Measurements from ENCODE around the gene THAP4. TPM values are rescaled to one million over a fixed set of nuclear protein-coding genes. Genes with fewer than 3 reads are reported as not detected.
"Not testable (repeated sequence)": the region's sequence is repeated elsewhere in the genome, so short reads cannot be mapped to it uniquely, and the experiment has no call there.

The THAP4 gene
- total RNA-seq, 2 donors from 2014 or later: 66.6 to 68.0 TPM

DNA sequence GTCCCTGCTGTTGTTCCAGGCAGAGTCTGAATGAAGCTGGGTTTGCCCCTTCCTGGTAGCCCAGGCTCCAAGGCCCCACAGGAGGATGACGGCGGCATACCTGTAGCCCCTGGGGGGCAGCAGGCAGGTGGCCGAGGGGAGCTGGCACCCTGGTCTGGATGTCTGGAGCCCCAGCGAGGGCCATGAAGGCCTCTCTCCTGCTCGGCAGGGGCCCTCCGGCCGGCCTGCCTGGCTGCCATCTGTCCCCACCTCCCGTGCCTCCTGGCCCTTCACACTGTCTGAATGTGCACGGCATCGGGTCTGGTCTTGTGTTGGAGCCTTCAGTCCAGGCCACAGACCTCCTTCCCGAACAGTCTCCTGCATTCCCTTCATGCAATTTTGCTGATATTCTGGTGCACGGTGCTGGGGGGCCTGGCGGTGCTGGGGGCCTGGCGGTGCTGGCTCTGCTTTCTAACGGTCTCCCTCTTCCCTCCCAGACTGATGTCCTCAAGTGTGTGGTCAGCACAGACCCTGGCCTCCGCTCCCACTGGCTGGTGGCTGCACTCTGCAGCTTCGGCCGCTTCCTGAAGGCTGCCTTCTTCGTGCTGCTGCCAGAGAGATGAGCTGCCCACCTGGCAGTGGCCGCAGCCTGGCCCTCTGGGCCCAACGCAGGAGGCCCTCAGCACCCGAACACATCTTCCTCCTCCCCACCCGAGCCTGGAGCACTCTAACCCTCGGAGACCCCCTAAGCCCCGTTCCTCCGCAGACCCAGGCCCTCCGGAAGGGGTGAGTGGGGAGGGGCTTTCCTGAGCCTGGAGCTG, 64.9 kb downstream of the THAP4 start:
- DNase-seq: no peak

DNA sequence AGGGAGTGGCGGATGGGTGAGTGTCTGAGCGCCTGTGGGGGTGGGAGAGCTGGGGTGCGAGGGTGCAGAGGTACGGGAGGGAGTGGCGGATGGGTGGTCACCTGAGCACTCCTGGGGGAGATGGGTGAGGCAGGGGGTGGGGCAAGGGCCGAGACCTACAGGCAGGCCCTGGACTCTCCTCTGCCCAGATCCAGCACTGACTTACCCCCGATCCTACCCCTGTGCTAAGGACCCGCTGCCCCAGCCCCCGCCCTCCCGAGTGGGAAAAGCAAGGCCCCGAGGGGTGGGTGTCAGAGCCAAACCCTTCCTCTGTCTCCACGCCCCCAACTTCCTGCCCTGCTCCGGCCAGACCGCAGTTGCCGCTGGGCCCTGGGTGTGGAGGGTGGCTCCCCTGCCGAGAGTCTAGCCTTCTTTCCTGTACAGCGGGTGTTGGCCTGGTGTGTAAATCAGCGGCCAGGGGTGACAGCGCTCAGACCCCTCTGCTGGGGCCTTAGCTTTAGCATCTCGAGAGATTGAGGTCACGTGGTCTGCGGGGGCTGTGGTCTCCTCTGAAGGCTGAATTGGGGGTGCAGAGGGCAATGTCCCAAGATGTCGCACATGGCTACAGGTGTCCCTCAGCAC, 65.9 kb downstream of the THAP4 start:
- Histone ChIP-seq H3K4me3 (no peak overlapping the region), H3K9ac (ENCODE audit: low read depth in 2 of 2, low read length in 2 of 2) (no peak overlapping the region), H3K27me3 (no peaks in the 10 kb centered on the region), H3K4me1 (no peaks in the 10 kb centered on the region), H3K36me3 (no peaks in the 10 kb centered on the region), H3K27ac (no peak overlapping the region), H3K9me3 (no peaks in the 10 kb centered on the region)
- intact Hi-C loops (cut with DNase I): no loop called here
- TF ChIP-seq, protein P1, sequence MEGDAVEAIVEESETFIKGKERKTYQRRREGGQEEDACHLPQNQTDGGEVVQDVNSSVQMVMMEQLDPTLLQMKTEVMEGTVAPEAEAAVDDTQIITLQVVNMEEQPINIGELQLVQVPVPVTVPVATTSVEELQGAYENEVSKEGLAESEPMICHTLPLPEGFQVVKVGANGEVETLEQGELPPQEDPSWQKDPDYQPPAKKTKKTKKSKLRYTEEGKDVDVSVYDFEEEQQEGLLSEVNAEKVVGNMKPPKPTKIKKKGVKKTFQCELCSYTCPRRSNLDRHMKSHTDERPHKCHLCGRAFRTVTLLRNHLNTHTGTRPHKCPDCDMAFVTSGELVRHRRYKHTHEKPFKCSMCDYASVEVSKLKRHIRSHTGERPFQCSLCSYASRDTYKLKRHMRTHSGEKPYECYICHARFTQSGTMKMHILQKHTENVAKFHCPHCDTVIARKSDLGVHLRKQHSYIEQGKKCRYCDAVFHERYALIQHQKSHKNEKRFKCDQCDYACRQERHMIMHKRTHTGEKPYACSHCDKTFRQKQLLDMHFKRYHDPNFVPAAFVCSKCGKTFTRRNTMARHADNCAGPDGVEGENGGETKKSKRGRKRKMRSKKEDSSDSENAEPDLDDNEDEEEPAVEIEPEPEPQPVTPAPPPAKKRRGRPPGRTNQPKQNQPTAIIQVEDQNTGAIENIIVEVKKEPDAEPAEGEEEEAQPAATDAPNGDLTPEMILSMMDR (IDR thresholded peaks at IDR 0.05): no peak
- no peak for DNase-seq

More for the DNA sequence above, 64.9 kb downstream of the THAP4 start:
- H3K4me3 ChIP-seq: no peak overlapping the region
- H3K9me3 ChIP-seq: no peaks in the 10 kb centered on the region
- TF ChIP-seq, protein P1 (IDR thresholded peaks at IDR 0.05): no peak
- H3K36me3 ChIP-seq: no peaks in the 10 kb centered on the region
- no peaks in the 10 kb centered on the region for H3K4me1 ChIP-seq
- H3K27me3 ChIP-seq: no peaks in the 10 kb centered on the region
- H3K9ac ChIP-seq (ENCODE audit: low read depth in 2 of 2, low read length in 2 of 2): no peak overlapping the region
- H3K27ac ChIP-seq: no peak overlapping the region
- intact Hi-C loops (cut with DNase I): no loop called here

DNA sequence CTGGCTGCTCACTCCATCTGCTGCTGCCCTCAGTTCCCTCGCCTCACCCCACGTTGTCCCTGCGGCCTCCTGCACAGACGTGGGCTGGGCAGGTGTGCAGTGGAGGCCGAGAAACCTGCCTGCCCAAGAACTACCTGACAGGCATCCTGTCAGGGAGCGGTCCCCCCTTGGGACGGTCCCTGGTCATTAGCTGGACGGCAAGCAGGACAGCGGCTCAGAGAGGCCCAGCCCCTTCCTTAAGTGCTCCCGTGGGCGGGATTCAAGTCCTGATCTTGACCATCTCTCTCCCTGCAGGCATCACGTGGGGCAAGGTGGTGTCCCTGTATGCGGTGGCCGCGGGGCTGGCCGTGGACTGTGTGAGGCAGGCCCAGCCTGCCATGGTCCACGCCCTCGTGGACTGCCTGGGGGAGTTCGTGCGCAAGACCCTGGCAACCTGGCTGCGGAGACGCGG, 67.1 kb downstream of the THAP4 start:
- Histone ChIP-seq H3K36me3 (no peaks in the 10 kb centered on the region), H3K9ac (ENCODE audit: low read depth in 2 of 2, low read length in 2 of 2) (no peak overlapping the region), H3K9me3 (no peaks in the 10 kb centered on the region), H3K4me1 (no peaks in the 10 kb centered on the region), H3K4me3 (no peak overlapping the region), H3K27me3 (no peaks in the 10 kb centered on the region), H3K27ac (no peak overlapping the region)
- DNase-seq: no peak
- intact Hi-C loops (cut with DNase I): no loop called here
- TF ChIP-seq, protein P1 (IDR thresholded peaks at IDR 0.05): no peak

DNA sequence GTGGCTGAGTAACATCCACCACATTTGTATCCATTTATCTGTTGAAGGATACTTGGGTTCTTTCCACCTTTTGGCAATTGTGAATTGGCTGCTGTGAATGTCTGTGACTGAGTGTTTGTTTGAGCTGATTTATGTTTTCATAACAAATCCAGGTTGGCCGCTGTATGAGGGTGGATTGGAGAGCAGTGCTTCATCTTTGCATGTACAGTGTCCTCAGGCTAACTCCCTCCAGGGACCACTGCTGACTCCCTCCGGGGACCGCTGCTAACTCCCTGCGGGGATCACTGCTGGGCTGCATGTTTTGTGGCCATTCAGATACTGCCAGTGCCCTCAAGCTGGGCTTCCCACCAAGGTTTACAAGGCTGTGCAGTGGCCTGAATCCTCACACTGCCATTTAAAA, 68.2 kb downstream of the THAP4 start:
- Histone ChIP-seq H3K4me1 (no peaks in the 10 kb centered on the region), H3K9ac (ENCODE audit: low read depth in 2 of 2, low read length in 2 of 2) (no peak overlapping the region), H3K27me3 (no peaks in the 10 kb centered on the region), H3K27ac (no peak overlapping the region), H3K9me3 (no peaks in the 10 kb centered on the region), H3K36me3 (no peaks in the 10 kb centered on the region), H3K4me3 (no peak overlapping the region)
- TF ChIP-seq, protein P1 (IDR thresholded peaks at IDR 0.05): no peak
- intact Hi-C loops (cut with DNase I): no loop called here
- DNase-seq: no peak

DNA sequence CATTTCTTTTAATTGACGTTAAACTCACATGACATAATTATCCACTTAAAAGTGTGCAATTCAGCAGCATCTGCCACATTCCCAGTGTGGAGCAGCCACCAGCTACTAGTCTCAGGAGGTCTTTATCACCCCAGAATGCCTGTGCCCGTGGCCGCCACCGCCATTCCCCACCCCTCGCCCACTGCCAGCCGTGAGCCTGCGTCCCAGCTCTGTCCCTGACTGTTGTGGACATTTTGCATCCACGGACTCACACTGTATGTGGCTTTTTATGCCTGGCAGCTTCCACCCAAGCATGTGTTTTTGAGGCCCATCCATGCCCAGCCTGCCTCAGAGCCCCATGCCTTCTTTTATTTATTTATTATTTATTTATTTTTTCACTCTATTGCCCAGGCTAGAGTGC, 69.2 kb downstream of the THAP4 start:
- no peaks in the 10 kb centered on the region for H3K4me1 ChIP-seq
- no peak overlapping the region for H3K9ac ChIP-seq (ENCODE audit: low read depth in 2 of 2, low read length in 2 of 2)
- no peak overlapping the region for H3K27ac ChIP-seq
- no peak for DNase-seq
- no peak overlapping the region for H3K4me3 ChIP-seq
- intact Hi-C loops (cut with DNase I): no loop called here
- no peaks in the 10 kb centered on the region for H3K9me3 ChIP-seq
- H3K36me3 ChIP-seq: no peaks in the 10 kb centered on the region
- no peaks in the 10 kb centered on the region for H3K27me3 ChIP-seq
- TF ChIP-seq, protein P1 (IDR thresholded peaks at IDR 0.05): no peak

DNA sequence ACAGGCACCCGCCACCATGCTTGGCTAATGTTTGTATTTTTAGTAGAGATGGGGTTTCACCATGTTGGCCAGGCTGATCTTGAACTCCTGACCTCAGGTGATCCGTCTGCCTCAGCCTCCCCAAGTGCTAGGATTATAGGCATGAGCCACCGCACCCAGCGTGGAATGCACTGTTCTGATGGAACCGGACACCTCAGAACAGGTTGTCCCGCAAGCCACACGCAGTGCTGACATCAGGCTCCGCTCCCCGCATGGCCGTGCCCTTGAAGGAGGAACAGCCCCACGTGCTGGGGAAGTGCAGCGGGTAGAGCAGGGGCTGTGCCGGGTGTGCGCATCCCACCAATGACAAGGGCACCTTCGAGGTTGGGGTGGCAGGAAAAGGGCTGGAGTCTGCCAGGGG, 69.7 kb downstream of the THAP4 start:
- H3K27ac ChIP-seq; intact Hi-C loops (cut with DNase I); DNase-seq: not testable (repeated sequence)

More for the DNA sequence above, 69.7 kb downstream of the THAP4 start:
- not testable (repeated sequence) for H3K36me3 ChIP-seq; H3K4me3 ChIP-seq; H3K4me1 ChIP-seq; H3K27me3 ChIP-seq; H3K9ac ChIP-seq (ENCODE audit: low read depth in 2 of 2, low read length in 2 of 2); H3K9me3 ChIP-seq
